ENCODE data around the gene MLLT3. TPM values are rescaled to one million over a fixed set of nuclear protein-coding genes. Genes with fewer than 3 reads are reported as not detected.

Gene MLLT3
- total and polyA plus RNA-seq, 2 donors (not counting 3 experiments of a cell fraction or from before 2014, with no cell fraction given): 6.1 to 10.0 TPM

GRCh38 chr9:20601292-20601691 lies 21.0 kb downstream of the MLLT3 start:
- no peak for FAIRE-seq
- BruUV-seq (replicated peaks): no TSS peak

More at GRCh38 chr9:20601292-20601691, 21.0 kb downstream of the MLLT3 start:
- intact Hi-C loops (cut with micrococcal nuclease) (no loop called here), dilution Hi-C loops (cut with MboI; ENCODE audit: extremely low pct_ligation_motif_present, low sequenced_read_pairs) (no loop called here)
- H3K79me2 ChIP-seq (ENCODE audit: control insufficient read depth, insufficient read depth, low read length): no peaks in the 10 kb centered on the region
- CTCF ChIA-PET: interaction anchor here (0.7 to 1.3 kb wide), 9 partner anchors 9 to 245 kb away, joined by 3 to 6 read pairs (median 3); partner anchors contain the start of gene MLLT3
- no peak overlapping the region for H3K27ac ChIP-seq (ENCODE audit: insufficient read depth, low read depth, low read length)
- no peaks in the 10 kb centered on the region for H3K27me3 ChIP-seq (ENCODE audit: control insufficient read depth in 2 of 2, insufficient read depth in 2 of 2, low read length in 2 of 2)
- no peaks in the 10 kb centered on the region for H3K4me1 ChIP-seq (ENCODE audit: control insufficient read depth, extremely low read depth, insufficient read depth, low read length)
- no peaks in the 10 kb centered on the region for H3K36me3 ChIP-seq (ENCODE audit: control insufficient read depth in 2 of 2, extremely low read depth in 1 of 2, insufficient read depth in 2 of 2, low read length in 2 of 2)
- no peaks in the 10 kb centered on the region for H3K9me3 ChIP-seq (replicated peaks; ENCODE audit: control insufficient read depth, insufficient read depth, low read length)
- H4K20me1 ChIP-seq (replicated peaks; ENCODE audit: control insufficient read depth, extremely low read depth, insufficient read depth, low read length): no peaks in the 10 kb centered on the region
- TF ChIP-seq JUN (IDR thresholded peaks at IDR 0.05; ENCODE audit: borderline replicate concordance, insufficient read depth, insufficient read length, low read depth) (no peak), MYC (IDR thresholded peaks at IDR 0.05; ENCODE audit: low read depth, low read length) (no peak), POLR2AphosphoS5 (IDR thresholded peaks at IDR 0.05; ENCODE audit: insufficient read depth, low read depth, low read length) (no peak), POLR2A (IDR thresholded peaks at IDR 0.05; ENCODE audit: low read depth, low read length) (no peak), EZH2 (IDR thresholded peaks at IDR 0.05; ENCODE audit: borderline replicate concordance, low read depth, low read length, severe bottlenecking) (no peak), FOS (IDR thresholded peaks at IDR 0.05; ENCODE audit: borderline replicate concordance, insufficient read depth, low read length) (no peak), MAX (IDR thresholded peaks at IDR 0.05; ENCODE audit: insufficient read depth, insufficient read length) (no peak), CTCF (IDR thresholded peaks at IDR 0.05; ENCODE audit: extremely low read depth in 1 of 2, insufficient read depth in 1 of 2, low read depth in 1 of 2, low read length in 2 of 2) (no peak), GATA2 (IDR thresholded peaks at IDR 0.05; ENCODE audit: insufficient read depth, insufficient read length, low read depth, low read length) (no peak)
- no peak overlapping the region for H3K4me3 ChIP-seq (replicated peaks in 1 of 3; ENCODE audit: insufficient read depth in 1 of 3, low read depth in 1 of 3, low read length in 3 of 3)
- no peak overlapping the region for H3K4me2 ChIP-seq (ENCODE audit: insufficient read depth, low read length)
- no peak overlapping the region for H2AFZ ChIP-seq (ENCODE audit: low read depth, low read length)
- H3K9ac ChIP-seq (replicated peaks; ENCODE audit: extremely low read depth, insufficient read depth, low read length): no peak overlapping the region
- no peak for DNase-seq (ENCODE audit: low read depth, low spot score)
- no peaks in the 10 kb centered on the region for H3K9me1 ChIP-seq (replicated peaks; ENCODE audit: control insufficient read depth, extremely low read depth, insufficient read depth, low read length)
- POLR2A ChIA-PET: no interaction called here

All from endothelial cell of umbilical vein (primary cell).